GM12865 (cell line): Measurements from ENCODE around the gene SBF1.

Source experiments
- DNase-seq: peaks from one replicate; pipeline ENCODE4 v3.0.0; 2010; ENCODE audit warnings: low read depth
- H3K4me3 ChIP-seq: 2 replicates; pipeline ENCODE4 v1.5.1; 2011; ENCODE audit warnings: mild to moderate bottlenecking, low read depth, low read length, control low read depth
- TF ChIP-seq, protein P1 (sequence below): IDR thresholded peaks from 2 replicates; pipeline ENCODE4 v1.5.1; 2011; ENCODE audit warnings: low read length, control low read depth, low read depth, inconsistent platforms; ENCODE audit not compliant: insufficient read depth; ENCODE audit errors: missing control alignments

Gene SBF1

DNA sequence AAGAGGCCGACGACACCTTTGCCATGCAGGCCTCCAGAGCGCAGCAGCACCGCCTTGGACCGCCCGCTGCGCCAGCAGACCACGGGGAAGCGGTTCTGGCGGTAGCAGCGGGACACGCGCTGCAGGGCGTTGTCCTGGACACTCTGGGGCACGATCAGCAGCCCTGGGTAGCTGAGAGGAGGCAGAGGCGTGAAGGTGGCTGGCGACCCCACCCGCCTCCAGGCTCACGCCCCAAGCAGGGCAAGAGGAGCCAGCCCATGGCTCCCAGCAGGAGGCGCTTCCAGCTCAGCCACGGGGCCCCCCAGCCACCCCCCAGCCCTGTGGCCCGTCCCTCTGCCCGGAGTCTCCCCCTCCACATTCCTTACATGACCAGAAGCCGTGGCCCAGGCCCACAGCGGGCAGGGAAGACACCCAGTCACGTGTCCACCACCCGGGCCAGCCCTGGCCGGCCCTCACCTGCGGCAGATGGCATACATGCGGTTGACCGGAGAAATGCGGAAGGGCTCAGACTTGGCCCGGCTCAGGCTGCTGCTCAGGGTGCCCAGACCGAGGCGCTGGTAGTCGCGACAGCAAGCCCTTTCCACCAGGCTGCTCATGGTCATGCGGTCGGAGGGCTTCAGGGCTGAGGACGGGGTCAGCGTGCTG lies 15.2 kb downstream of the SBF1 start:
- TF ChIP-seq, protein P1, sequence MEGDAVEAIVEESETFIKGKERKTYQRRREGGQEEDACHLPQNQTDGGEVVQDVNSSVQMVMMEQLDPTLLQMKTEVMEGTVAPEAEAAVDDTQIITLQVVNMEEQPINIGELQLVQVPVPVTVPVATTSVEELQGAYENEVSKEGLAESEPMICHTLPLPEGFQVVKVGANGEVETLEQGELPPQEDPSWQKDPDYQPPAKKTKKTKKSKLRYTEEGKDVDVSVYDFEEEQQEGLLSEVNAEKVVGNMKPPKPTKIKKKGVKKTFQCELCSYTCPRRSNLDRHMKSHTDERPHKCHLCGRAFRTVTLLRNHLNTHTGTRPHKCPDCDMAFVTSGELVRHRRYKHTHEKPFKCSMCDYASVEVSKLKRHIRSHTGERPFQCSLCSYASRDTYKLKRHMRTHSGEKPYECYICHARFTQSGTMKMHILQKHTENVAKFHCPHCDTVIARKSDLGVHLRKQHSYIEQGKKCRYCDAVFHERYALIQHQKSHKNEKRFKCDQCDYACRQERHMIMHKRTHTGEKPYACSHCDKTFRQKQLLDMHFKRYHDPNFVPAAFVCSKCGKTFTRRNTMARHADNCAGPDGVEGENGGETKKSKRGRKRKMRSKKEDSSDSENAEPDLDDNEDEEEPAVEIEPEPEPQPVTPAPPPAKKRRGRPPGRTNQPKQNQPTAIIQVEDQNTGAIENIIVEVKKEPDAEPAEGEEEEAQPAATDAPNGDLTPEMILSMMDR = no peak
- no peak overlapping the region for H3K4me3 ChIP-seq
- no peak for DNase-seq

DNA sequence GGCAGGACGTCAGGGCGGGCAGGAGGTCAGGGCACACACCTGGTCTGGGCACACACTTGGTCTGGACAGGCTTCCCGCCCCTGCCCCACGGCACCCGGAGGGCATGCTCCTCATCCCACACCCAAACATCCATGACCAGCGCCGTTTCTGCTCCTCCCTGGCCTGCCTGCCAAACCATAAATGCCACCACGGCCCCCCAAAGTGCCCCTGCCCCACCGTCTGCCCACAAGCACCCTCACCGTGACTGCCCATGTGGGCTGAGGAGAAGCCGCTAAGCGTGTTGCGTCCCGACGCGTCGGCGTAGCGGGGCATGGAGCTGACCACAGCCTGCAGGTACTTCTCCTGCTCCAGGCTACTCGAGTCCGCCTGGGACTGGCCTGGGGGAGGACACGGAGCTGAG lies 15.8 kb downstream of the SBF1 start:
- DNase-seq = no peak
- TF ChIP-seq, protein P1 = no peak
- no peak overlapping the region for H3K4me3 ChIP-seq

DNA sequence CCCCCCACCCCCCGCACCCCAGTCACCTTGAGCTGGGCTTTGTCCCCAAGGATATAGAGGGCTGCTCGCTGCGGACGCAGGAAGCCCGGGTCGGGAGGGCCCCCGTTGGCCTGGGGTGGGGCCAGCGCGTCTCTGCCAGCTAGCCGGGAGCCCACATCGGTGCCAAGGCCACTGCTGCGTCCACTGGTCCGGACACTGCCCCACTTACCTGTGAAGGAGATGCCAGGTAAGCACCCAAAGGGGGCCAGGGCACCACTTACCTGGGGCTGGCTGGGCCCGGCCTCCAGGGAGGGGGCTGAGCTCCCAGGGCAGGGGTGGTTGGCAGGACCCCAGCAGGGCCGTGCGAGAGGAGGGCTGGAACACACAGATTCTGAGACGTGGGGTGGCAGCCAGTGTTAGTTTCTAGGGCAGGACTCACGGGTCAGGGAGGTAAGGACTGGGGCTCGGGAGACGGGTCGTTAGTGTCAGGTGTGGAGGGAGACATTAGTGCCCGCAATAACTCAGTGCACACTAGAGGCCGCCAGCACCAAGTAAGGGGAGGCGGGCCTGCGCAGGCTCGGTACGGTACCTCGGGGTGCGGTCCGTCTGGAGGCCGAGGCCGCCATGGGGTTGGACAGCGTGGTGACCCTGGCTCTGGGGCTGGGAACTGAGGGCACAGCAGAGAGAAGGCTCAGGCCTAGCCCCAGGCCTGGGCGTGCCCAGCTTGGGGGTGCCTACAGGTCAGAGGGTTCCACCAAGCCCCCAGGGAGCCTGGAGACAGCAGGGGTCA lies 18.2 kb downstream of the SBF1 start:
- TF ChIP-seq, protein P1 = peak; percentile 27
- DNase-seq = no peak

DNA sequence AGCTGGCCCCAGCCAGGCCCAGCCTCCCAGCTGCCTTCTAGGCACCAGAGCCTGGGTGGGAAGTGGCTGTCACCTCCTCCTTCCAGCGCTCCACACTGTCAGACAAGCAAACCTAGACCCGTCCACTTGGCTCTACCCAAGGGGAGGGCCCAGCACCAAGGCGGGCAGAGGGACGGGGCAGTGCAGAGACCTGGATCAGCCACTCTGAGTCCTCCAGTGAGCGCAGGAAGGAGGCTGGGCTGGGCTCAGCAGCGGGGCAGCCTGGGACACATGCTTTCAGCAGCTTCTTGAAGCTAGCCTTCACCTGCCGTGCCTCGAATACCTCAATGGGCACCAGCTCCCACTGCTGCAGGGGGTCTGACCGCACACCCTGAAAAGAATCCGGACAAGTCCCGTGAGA lies 18.8 kb downstream of the SBF1 start:
- no peak overlapping the region for H3K4me3 ChIP-seq
- TF ChIP-seq, protein P1 = no peak
- DNase-seq = no peak

More for the DNA sequence above, 18.2 kb downstream of the SBF1 start:
- no peak overlapping the region for H3K4me3 ChIP-seq

DNA sequence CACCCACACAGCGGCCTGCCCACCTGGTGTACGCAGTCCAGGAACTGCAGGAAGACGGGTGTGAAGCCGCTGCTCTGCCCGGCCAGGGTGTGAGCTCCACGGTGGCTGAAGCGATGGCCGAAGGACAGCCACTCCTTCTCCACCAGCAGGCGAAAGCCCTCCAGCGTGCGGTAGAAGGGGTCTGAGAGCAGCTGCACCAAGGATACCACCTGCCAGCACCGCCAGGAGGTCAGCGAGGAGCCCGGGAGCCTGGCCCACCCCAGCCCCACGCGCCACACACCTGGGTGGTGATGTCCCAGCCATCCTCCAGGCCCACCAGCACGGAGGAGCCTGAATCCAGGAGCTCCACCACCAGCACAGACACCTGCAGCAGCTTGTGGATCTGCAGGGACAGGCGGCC lies 19.6 kb downstream of the SBF1 start:
- DNase-seq = no peak
- no peak overlapping the region for H3K4me3 ChIP-seq
- TF ChIP-seq, protein P1 = no peak

DNA sequence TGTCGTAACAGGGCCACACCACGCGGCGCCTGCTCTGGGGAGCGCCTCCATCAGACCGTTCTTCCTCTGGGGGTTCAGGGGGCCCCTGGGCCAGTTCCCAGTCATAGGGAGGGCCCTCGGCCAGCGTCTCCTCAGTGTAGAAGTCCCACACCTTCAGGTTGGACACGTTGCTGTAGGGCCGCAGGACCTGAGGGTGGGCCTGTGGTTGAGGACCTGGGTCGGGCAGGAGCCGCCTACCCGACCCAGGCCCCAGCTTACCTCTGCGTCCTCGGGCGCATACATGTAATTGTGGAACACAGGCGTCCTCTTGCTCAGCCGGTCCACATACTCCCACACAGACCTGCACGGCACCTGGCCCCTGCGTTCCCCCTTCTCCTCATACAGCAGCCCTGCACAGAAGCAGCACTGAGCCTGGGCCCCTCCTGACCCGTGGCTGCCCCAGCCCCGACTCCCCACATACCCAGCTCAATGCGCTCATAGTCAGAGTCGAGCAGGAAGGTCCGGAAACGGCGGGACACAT lies 20.2 kb downstream of the SBF1 start:
- H3K4me3 ChIP-seq = no peak overlapping the region
- DNase-seq = no peak
- TF ChIP-seq, protein P1 = no peak
